Measurements from ENCODE around the gene NAXD.

DNA sequence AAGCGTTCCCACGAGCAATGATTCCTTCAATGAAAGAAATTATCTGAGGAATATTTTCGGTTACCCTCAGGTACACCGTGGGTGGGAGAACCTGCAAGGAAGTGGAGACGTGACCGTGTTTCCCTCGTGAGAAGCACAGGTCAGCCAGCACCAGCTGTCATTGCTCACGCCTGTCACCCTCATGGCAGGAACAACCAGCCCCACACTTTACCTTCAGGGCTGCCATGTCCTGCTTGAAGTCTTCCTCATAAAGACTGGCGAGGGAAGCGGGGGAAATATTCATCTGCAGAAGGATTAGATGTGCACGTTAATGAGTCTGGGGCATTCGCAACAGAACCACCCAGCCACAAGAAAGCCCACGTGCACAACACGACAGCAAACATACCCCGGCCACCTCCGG lies 72.4 kb downstream of the NAXD start:
- TF ChIP-seq CTCF (IDR thresholded peaks at IDR 0.05) (no peak), POLR2A (IDR thresholded peaks at IDR 0.05) (no peak)

Measured in body of pancreas (tissue), 4 donors.